ENCODE measurements around the gene FNDC1.

FNDC1 gene

GRCh38 chr6:159163901-159164370, 5.3 kb upstream of the FNDC1 start:
- DNase-seq: no peak

- no peak for DNase-seq
Observed at GRCh38 chr6:159168536-159169192, 536 bp upstream of the FNDC1 start.

- peak; percentile 65 for DNase-seq
Observed at GRCh38 chr6:159169557-159170332, 545 bp downstream of the FNDC1 start.

- DNase-seq: no peak
Observed at GRCh38 chr6:159170333-159170672, 1.1 kb downstream of the FNDC1 start.

- DNase-seq: no peak
Observed at GRCh38 chr6:159170999-159171712, 2.0 kb downstream of the FNDC1 start.

- no peak for DNase-seq
Observed at GRCh38 chr6:159172091-159172491, 2.9 kb downstream of the FNDC1 start.

GRCh38 chr6:159174263-159174969, 5.2 kb downstream of the FNDC1 start:
- DNase-seq: peak; percentile 67

- no peak for DNase-seq
Observed at GRCh38 chr6:159176913-159177312, 7.7 kb downstream of the FNDC1 start.

- DNase-seq: no peak
Observed at GRCh38 chr6:159178847-159179246, 9.6 kb downstream of the FNDC1 start.

- peak; percentile 4 for DNase-seq
Observed at GRCh38 chr6:159180001-159180400, 10.8 kb downstream of the FNDC1 start.

- DNase-seq: no peak
Observed at GRCh38 chr6:159181914-159182313, 12.7 kb downstream of the FNDC1 start.

- no peak for DNase-seq
Observed at GRCh38 chr6:159184559-159184958, 15.4 kb downstream of the FNDC1 start.

- no peak for DNase-seq
Observed at GRCh38 chr6:159190460-159190859, 21.3 kb downstream of the FNDC1 start.

GRCh38 chr6:159193923-159194322, 24.7 kb downstream of the FNDC1 start:
- DNase-seq: no peak

- DNase-seq: no peak
Observed at GRCh38 chr6:159194421-159194820, 25.2 kb downstream of the FNDC1 start.

- no peak for DNase-seq
Observed at GRCh38 chr6:159196430-159196975, 27.3 kb downstream of the FNDC1 start.

GRCh38 chr6:159197251-159197650, 28.1 kb downstream of the FNDC1 start:
- DNase-seq: no peak

GRCh38 chr6:159201336-159201735, 32.1 kb downstream of the FNDC1 start:
- no peak for DNase-seq

GRCh38 chr6:159203304-159204005, 34.3 kb downstream of the FNDC1 start:
- no peak for DNase-seq

GRCh38 chr6:159204605-159205004, 35.4 kb downstream of the FNDC1 start:
- DNase-seq: no peak

- DNase-seq: peak; percentile 84
Observed at GRCh38 chr6:159212028-159212427, 42.8 kb downstream of the FNDC1 start.
